DOHH2 (cell line): ENCODE results near the gene EPHA6.

Experiments used
- H3F3A ChIP-seq: fragments of 200-600 bp; sonication (generic), shearing (Covaris generic); 2 replicates; pipeline ENCODE4 v1.6.0; 2016; ENCODE audit warnings: antibody characterized with exemption, mild to moderate bottlenecking; ENCODE audit not compliant: control insufficient read depth, insufficient read depth
- H3K27ac ChIP-seq: fragments of 200-600 bp; sonication (generic); 2 replicates; pipeline ENCODE4 v1.5.1; 2014; ENCODE audit warnings: low read depth, mild to moderate bottlenecking, low read length, moderate library complexity
- H3K27me3 ChIP-seq: fragments of 200-600 bp; sonication (generic); 2 replicates; pipeline ENCODE4 v1.6.1; 2014; ENCODE audit warnings: mild to moderate bottlenecking, low read length, mixed read lengths; ENCODE audit not compliant: control insufficient read depth
- H3K36me3 ChIP-seq: fragments of 200-600 bp; sonication (generic); 2 replicates; pipeline ENCODE4 v1.6.1; 2014; ENCODE audit warnings: mild to moderate bottlenecking, low read length, moderate library complexity, mixed read lengths; ENCODE audit not compliant: control insufficient read depth
- H3K4me1 ChIP-seq: fragments of 200-600 bp; sonication (generic); 2 replicates; pipeline ENCODE4 v1.6.1; 2014; ENCODE audit warnings: mild to moderate bottlenecking, low read length, mixed read lengths; ENCODE audit not compliant: control insufficient read depth
- H3K4me2 ChIP-seq: fragments of 200-600 bp; sonication (generic); 2 replicates; pipeline ENCODE4 v1.6.0; 2014; ENCODE audit warnings: mild to moderate bottlenecking, low read length, moderate library complexity
- H3K4me3 ChIP-seq: fragments of 200-600 bp; sonication (generic); 2 replicates; pipeline ENCODE4 v1.5.1; 2014; ENCODE audit warnings: mild to moderate bottlenecking, low read length, mixed read lengths
- H3K79me2 ChIP-seq: fragments of 200-600 bp; sonication (generic); 2 replicates; pipeline ENCODE4 v1.6.1; 2014; ENCODE audit warnings: mild to moderate bottlenecking, low read length, mixed read lengths; ENCODE audit not compliant: control insufficient read depth
- H3K9me2 ChIP-seq: fragments of 200-600 bp; sonication (generic); replicated peaks from 2 replicates; pipeline ENCODE4 v1.6.1; 2014; ENCODE audit warnings: mild to moderate bottlenecking, low read length, mixed read lengths; ENCODE audit not compliant: control insufficient read depth
- H3K9me3 ChIP-seq: fragments of 200-600 bp; sonication (generic); 2 replicates; pipeline ENCODE4 v1.6.1; 2014; ENCODE audit warnings: antibody characterized with exemption, low read length, mixed read lengths; ENCODE audit not compliant: control insufficient read depth, insufficient read depth
- H4K20me1 ChIP-seq: fragments of 200-600 bp; sonication (generic); 2 replicates; pipeline ENCODE4 v1.6.0; 2014; ENCODE audit warnings: low read depth, mild to moderate bottlenecking, antibody characterized with exemption, low read length, moderate library complexity; ENCODE audit not compliant: control insufficient read depth, insufficient read depth
- EZH2phosphoT487 ChIP-seq: fragments of 200-600 bp; sonication (generic); IDR thresholded peaks from 2 replicates; pipeline ENCODE4 v1.6.1; 2017; ENCODE audit warnings: borderline replicate concordance, mild to moderate bottlenecking, antibody characterized with exemption, low read length, moderate library complexity, mixed read lengths
- TF ChIP-seq, protein P1 (sequence below): fragments of 200-600 bp; sonication (generic); IDR thresholded peaks from one replicate; pipeline ENCODE4 v1.5.1; 2014; ENCODE audit warnings: antibody characterized with exemption, mild to moderate bottlenecking, low read depth, low read length; ENCODE audit not compliant: poor library complexity, severe bottlenecking

Gene EPHA6

DNA sequence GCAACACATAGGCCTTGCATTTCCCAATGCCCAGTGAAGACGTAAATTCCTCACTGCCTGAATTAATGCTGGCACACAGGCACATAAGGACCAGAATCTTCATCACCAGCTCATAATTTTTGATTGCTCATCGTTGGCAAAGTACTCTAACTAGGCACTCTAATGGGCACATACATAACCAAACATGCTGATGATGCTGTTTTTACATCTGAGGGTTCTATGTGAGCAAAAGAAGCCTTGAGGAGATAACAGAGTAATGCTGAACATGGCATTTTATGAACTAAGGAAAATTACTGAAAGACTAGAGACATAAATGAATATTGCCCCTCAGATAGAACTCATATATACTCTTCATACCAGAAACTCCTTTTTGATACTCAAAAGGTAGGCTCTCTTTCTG is 387.4 kb downstream of the EPHA6 start:
- Histone ChIP-seq H3K27ac (no peak overlapping the region), H3K4me3 (no peak overlapping the region), H3K79me2 (no peaks in the 10 kb centered on the region), H4K20me1 (no peaks in the 10 kb centered on the region), H3K9me3 (no peaks in the 10 kb centered on the region; the same call in 1 of the 2 replicates), H3K4me2 (no peak overlapping the region), H3K27me3 (no peaks in the 10 kb centered on the region), H3K36me3 (no peaks in the 10 kb centered on the region), H3K9me2 (no peaks in the 10 kb centered on the region), H3F3A (no peaks in the 10 kb centered on the region), H3K4me1 (no peaks in the 10 kb centered on the region)
- TF ChIP-seq EZH2phosphoT487: no peak
- TF ChIP-seq, protein P1, sequence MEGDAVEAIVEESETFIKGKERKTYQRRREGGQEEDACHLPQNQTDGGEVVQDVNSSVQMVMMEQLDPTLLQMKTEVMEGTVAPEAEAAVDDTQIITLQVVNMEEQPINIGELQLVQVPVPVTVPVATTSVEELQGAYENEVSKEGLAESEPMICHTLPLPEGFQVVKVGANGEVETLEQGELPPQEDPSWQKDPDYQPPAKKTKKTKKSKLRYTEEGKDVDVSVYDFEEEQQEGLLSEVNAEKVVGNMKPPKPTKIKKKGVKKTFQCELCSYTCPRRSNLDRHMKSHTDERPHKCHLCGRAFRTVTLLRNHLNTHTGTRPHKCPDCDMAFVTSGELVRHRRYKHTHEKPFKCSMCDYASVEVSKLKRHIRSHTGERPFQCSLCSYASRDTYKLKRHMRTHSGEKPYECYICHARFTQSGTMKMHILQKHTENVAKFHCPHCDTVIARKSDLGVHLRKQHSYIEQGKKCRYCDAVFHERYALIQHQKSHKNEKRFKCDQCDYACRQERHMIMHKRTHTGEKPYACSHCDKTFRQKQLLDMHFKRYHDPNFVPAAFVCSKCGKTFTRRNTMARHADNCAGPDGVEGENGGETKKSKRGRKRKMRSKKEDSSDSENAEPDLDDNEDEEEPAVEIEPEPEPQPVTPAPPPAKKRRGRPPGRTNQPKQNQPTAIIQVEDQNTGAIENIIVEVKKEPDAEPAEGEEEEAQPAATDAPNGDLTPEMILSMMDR: no peak

DNA sequence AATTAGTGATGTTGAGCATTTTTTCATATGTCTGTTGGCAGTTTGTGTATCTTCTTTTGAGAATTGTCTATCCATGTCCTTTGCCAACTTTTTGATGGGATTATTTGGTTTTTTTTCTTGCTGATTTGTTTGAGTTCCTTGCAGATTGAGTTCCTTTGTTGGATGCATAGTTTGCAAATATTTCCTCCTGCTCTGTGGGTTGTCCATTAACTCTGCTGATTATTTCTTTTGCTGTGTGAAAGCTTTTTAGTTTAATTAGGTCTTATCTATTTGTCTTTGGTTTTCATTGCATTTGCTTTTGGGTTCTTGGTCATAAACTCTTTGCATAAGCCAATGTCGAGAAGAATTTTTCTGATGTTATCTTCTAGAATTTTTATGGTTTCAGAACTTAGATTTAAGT is 414.6 kb downstream of the EPHA6 start:
- Histone ChIP-seq H3K4me3 (no peak overlapping the region), H3K27ac (no peak overlapping the region), H3K27me3 (no peaks in the 10 kb centered on the region), H4K20me1 (no peaks in the 10 kb centered on the region), H3K4me2 (no peak overlapping the region), H3K9me3 (no peaks in the 10 kb centered on the region), H3K4me1 (no peaks in the 10 kb centered on the region), H3K79me2 (no peaks in the 10 kb centered on the region), H3F3A (no peaks in the 10 kb centered on the region), H3K36me3 (no peaks in the 10 kb centered on the region), H3K9me2 (no peaks in the 10 kb centered on the region)
- TF ChIP-seq, protein P1: no peak
- TF ChIP-seq EZH2phosphoT487: no peak

DNA sequence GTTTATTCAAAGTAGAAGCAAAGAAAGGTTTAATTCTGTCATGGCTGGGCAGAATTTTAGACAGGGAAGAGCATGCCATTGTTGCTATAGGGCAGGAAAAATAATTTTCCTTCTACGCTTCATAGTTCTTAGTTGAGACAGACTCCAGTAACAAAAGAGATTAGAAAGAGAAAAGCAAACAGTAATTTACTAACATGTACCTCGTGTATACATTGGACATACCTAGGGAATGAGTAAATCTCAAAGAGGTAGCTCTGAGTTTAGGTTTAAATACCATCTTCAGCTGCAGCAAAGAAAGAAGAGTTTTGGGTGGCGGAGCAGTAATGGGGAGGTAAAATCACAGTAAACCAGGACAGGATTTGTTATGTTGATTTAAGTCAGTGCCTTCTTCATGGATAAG is 416.1 kb downstream of the EPHA6 start:
- no peaks in the 10 kb centered on the region for H3K27me3 ChIP-seq
- H3F3A ChIP-seq: no peaks in the 10 kb centered on the region
- H3K9me2 ChIP-seq: no peaks in the 10 kb centered on the region
- no peaks in the 10 kb centered on the region for H3K79me2 ChIP-seq
- TF ChIP-seq, protein P1: no peak
- no peaks in the 10 kb centered on the region for H4K20me1 ChIP-seq
- no peak overlapping the region for H3K27ac ChIP-seq
- no peak overlapping the region for H3K4me2 ChIP-seq
- no peak overlapping the region for H3K4me3 ChIP-seq
- no peaks in the 10 kb centered on the region for H3K4me1 ChIP-seq
- no peaks in the 10 kb centered on the region for H3K36me3 ChIP-seq
- H3K9me3 ChIP-seq: no peaks in the 10 kb centered on the region
